GM21717 (cell line): ENCODE data around the gene SERPINB8.
A peak's percentile ranks its signal among the peaks of the same experiment; 100 is the strongest.

Experiments
- ATAC-seq: cut with Tn5 transposase; IDR thresholded peaks from one replicate; pipeline ENCODE4 v1.9.1; 2021; ENCODE audit warnings: mild to moderate bottlenecking, moderate library complexity; ENCODE audit not compliant: unreplicated experiment

The SERPINB8 gene

GRCh38 chr18:63964908-63965307 is 5.0 kb upstream of the SERPINB8 start:
- no peak for ATAC-seq

DNA sequence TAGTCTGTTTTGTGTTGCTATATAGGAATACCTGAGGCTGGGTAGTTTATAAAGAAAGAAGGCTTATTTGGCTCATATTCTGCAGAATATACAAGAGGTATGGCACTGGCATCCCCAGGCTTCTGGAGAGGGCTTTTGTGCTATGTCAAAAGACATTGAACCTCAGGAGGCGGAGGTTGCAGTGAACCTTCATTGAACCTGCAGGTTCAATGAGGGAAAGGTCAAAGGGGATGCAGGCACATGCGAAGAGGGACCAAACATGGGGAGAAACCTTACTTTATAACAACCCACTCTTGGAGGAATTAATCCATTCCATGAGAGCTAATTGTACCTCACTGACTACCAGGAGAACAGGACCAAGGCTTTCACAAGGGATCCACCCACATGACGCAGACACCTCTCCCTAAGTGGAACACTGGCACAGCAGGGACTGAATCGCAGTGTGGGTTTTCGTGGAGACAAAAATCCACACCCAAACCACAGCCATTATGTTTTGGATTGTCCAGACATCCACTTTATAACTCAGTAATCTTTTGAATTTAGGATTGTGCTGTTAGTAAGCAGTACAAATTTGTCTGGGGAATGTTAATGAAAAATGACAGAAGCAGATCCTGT is 4.1 kb upstream of the SERPINB8 start:
- ATAC-seq = no peak

DNA sequence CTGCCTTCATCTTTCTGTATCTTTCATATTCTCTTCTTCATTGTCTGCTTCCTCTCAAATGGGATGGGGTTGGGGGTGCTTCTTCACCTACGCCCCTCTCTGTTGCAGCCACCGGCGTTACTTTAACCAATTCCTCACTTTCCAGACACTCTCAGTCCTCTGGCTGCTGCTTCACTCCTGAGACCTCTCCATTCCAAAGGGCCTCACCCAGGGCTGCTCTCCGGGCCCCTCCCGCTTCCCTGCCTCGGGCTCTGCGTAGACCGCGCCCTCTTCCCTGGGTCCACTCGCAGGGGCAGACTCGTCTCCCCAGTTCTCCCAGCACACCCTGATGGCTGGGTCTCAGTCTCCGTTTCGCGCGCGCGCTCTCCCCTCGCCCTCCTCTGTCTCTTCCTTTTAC is 926 bp downstream of the SERPINB8 start:
- ATAC-seq = peak; percentile 1

- ATAC-seq = no peak
Observed at GRCh38 chr18:63971320-63972001, 1.6 kb downstream of the SERPINB8 start.

- ATAC-seq = no peak
Observed at GRCh38 chr18:63972002-63972376, 2.1 kb downstream of the SERPINB8 start.

DNA sequence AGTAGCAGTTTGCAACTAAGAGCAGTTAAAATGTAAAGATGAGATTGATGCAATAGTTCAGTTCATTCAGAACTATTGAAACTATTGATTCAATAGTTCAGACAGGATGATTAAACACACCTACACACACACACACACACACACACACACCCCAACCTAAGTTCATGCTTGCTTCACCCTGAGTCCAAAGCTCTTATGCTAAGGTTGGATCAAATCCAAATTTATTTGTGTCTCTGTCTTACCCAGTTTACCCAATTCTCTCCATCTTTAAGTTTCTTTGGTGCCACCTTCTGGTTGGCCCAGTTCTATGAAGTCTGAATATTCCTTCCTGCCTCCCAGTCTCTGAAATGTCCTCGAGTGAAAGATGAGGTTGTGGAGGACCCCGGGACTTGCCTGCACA is 5.1 kb downstream of the SERPINB8 start:
- no peak for ATAC-seq

DNA sequence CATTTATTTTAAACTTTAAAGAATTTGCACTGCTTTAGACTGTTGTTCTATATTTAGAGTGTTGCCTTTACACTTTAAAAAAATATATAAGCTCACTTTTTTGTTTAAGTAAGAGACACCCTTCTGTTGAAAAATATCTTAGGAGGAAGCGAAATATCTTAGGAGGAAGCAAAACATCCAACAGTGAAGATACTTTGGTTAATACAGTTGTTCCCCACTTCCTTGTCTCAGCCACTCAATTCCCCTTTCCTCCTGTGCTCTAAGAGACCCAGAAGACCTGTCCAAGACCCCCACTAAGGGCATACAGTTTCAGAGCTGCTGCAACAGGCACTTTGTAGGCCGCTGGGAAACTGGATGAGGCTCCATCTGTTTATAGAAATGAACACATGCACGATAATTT is 5.7 kb downstream of the SERPINB8 start:
- no peak for ATAC-seq

GRCh38 chr18:63977040-63977439 is 7.2 kb downstream of the SERPINB8 start:
- no peak for ATAC-seq

DNA sequence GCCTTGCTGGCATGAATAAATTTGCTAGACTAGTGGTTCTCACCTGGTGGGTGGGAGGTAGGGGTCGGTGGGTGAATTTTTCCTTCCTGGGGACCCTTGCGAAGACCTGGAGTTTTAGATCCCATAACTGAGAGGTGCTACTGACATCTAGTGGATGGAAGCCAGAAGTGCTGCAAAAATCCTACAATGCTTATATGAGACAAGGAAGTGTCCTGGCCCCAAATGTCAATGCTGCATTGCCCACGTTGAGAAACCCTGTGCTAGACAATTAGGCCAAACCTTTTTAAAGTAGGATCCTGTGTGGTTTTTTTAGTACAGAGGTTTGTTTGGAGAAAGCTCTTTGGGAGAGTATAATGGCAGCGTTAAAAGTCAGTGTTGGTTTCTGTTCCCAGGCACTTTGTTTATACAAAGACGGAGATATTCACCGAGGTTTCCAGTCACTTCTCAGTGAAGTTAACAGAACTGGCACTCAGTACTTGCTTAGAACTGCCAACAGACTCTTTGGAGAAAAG is 9.6 kb downstream of the SERPINB8 start:
- ATAC-seq = no peak

DNA sequence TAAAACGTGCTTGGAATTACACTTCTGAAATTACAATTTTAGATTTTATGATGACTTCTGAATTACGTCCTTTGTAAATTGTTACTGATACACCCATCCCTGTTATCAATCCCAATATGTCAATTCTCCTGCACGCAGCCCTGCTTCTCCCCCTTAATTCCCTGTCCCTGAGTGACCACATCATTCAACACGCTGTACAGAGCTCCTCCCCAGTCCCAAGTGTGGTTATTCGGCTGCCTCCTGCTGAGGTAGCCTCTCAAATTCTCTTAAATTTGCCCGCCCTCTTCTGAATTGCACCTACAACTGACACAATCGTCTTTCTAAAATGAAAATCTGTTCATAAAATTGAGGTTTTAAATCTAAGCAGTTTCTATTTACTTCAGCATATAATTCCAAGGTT is 10.1 kb downstream of the SERPINB8 start:
- no peak for ATAC-seq

- ATAC-seq = no peak
Observed at GRCh38 chr18:63980896-63981460, 11.1 kb downstream of the SERPINB8 start.

- ATAC-seq = no peak
Observed at GRCh38 chr18:63981719-63982118, 11.8 kb downstream of the SERPINB8 start.

DNA sequence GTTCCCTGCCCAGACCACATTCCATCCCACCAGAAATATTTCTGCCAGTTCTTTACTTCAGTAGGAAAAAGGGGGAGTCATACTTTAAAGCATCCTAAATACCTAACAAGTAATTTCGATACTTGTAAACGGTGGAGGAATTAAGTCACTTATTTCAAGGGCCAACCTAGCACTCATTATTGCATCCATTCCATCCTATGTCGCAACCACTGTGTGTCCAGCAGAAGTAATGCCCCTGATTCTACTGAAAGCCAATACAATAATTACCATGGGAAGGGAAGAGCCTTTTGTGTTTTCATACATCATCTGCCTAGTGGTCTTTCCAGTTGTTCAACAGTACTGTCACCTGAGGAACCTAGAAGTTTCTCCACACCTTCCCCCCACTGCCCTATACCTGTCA is 12.5 kb downstream of the SERPINB8 start:
- ATAC-seq = no peak

DNA sequence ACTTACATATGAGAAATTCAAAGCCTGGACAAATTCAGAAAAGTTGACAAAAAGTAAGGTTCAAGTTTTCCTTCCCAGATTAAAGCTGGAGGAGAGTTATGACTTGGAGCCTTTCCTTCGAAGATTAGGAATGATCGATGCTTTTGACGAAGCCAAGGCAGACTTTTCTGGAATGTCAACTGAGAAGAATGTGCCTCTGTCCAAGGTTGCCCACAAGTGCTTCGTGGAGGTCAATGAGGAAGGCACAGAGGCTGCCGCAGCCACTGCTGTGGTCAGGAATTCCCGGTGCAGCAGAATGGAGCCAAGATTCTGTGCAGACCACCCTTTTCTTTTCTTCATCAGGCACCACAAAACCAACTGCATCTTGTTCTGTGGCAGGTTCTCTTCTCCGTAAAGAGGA is 17.0 kb downstream of the SERPINB8 start:
- ATAC-seq = no peak

DNA sequence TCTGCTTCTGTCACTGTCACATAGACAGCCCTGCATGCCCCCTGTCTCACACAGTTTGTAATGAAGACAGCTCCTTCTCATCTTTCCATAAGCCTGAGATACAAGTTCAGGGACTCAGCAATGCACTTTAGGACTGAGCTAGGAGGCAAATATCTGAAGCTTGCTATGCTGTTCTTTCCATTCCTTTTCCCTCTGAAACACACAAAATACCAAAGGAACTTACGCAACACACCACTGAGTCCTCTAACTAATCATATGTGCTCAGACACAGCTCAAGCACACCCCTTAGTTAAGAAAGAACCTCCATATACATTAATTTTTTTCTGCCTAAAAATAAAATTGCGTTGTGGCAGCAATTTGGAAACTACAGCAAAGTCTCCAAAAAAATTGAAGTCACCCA is 17.9 kb downstream of the SERPINB8 start:
- ATAC-seq = no peak

DNA sequence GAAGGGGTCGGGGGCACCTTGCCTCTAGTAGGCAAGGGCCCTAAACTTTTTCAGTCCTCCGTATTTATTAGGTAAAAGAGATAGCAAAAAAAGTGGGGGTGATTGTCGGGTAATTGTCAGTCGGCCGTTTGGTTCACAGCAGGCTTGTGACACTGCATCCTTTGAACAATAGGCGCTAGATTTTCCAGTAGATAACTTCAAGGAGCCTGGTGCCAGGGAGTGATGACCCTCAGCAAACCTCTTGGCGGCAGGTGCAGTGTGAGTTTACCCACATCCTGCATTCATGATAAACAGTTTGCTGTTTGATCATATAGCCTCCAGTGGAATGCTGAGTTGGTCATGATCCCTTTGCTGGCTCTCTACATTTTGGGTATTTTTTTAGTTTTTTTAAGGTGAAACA is 22.9 kb downstream of the SERPINB8 start:
- no peak for ATAC-seq

GRCh38 chr18:63994783-63995399 is 25.0 kb downstream of the SERPINB8 start:
- peak; percentile 57 for ATAC-seq

- no peak for ATAC-seq
Observed at GRCh38 chr18:63997041-63997440, 27.2 kb downstream of the SERPINB8 start.

DNA sequence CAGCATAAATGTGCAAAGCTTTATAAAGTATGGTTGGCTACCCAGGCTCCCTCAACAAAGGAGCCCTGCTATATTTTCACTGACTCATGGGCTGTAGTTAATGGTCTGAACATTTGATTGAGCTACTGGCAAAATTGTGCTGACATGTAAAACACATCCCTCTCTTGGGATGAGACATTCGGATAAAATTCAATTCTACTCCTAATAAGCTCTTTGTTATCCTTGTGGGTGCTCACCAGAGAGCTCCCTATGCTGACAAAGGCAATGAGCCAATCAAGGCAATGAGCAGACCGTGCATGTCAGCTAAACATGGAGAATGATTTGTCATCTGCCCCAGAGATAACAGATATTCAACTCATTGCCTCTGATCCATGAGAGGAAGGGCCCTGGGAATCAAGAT is 27.7 kb downstream of the SERPINB8 start:
- ATAC-seq = no peak

GRCh38 chr18:63999871-64000270 is 30.0 kb downstream of the SERPINB8 start:
- no peak for ATAC-seq

DNA sequence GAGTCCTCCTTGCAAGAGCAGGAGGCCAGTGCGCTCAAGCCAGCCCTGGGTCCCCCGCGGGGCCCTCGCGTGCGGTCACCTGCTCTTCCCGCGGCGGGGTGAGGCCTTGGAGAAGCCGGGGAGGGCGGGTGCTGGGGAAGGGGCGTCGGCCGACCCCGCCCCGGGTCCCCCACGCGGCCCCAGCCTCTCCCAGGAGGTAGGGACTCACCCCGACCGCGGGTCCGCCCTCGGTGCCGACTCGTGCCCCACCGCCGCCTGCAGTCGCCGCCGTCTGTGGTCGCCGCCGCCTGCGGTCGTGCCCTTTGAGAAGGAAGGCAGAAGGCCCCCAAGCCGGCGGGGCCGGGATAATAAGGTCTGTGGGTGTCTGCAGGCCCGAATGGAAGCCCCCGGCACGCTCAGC is 32.7 kb downstream of the SERPINB8 start:
- ATAC-seq = no peak

DNA sequence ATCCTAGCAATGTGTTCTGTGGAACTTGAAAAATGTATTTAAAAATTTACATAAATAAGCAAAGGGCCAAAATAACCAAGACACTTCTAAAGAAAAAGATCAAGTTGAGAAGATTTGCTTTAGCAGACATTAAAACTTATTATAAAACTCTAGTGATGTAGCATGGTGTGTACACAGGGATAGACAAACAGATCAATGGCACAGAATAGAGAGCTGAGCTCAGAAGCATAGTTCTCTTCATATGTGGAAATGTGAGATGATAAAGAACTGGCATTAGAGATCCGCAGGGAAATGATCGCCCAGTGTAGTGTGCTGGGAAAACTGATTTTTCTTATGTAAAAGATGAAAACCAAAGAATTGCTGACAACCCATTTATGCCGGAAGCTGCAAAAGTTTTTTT is 39.4 kb downstream of the SERPINB8 start:
- ATAC-seq = no peak
